Omental fat pad (tissue), 4 donors: Measurements from ENCODE around the gene ALOX15B. TPM values are rescaled to one million over a fixed set of nuclear protein-coding genes. Genes with fewer than 3 reads are reported as not detected.
A peak's percentile ranks its signal among the peaks of the same experiment; 100 is the strongest.
"Not testable (repeated sequence)": the region's sequence is repeated elsewhere in the genome, so short reads cannot be mapped to it uniquely, and the experiment has no call there.

ENCODE experiments used
- ATAC-seq: fragments of 150-250 bp; one replicate; pipeline ENCODE4 v1.9.1; 2016; ENCODE audit warnings: mild to moderate bottlenecking, moderate library complexity; ENCODE audit not compliant: low FRiP score
- DNase-seq: peaks from one replicate; pipeline ENCODE4 v3.0.0-alpha.2; 2019; ENCODE audit warnings: low spot score
- CTCF ChIP-seq, 3 donors: fragments of 450-650 bp; IDR thresholded peaks; one replicate each; pipeline ENCODE4 v1.5.1; 2016 to 2017; ENCODE audit warnings: antibody characterized with exemption in 3 of 3, mild to moderate bottlenecking in 3 of 3, moderate library complexity in 2 of 3
- total RNA-seq, 4 donors: library from RNA; depleted of rRNA; stranded (reverse); fragments of >200 nt; gene quantifications; one replicate each; pipeline ENCODE4 v1.1.0, GENCODE V29; 2016

Gene ALOX15B
- total RNA-seq, 4 donors from 2014 or later: 3.8 to 9.8 (median 8.2) TPM

GRCh38 chr17:8076502-8077266, 37.8 kb downstream of the ALOX15B start:
- no peak for ATAC-seq
- no peak for TF ChIP-seq CTCF (IDR thresholded peaks at IDR 0.05)
- DNase-seq: no peak

GRCh38 chr17:8077939-8078338, 39.1 kb downstream of the ALOX15B start:
- ATAC-seq, DNase-seq: not testable (repeated sequence)

- ATAC-seq: peak; percentile 82
- TF ChIP-seq CTCF (IDR thresholded peaks at IDR 0.05): peak in 2 of 3 donors; percentile 4 to 46
- DNase-seq: peak; percentile 33
Measured at GRCh38 chr17:8079291-8080207, 40.7 kb downstream of the ALOX15B start.

GRCh38 chr17:8080208-8080798, 41.4 kb downstream of the ALOX15B start:
- ATAC-seq: peak; percentile 20
- TF ChIP-seq CTCF (IDR thresholded peaks at IDR 0.05): no peak
- DNase-seq: no peak

- TF ChIP-seq CTCF (IDR thresholded peaks at IDR 0.05): no peak
- ATAC-seq: peak; percentile 34
- no peak for DNase-seq
Measured at GRCh38 chr17:8080799-8081219, 42.0 kb downstream of the ALOX15B start.

- no peak for TF ChIP-seq CTCF (IDR thresholded peaks at IDR 0.05)
- DNase-seq (no peak), ATAC-seq (no peak)
Measured at GRCh38 chr17:8081876-8082275, 43.0 kb downstream of the ALOX15B start.

- ATAC-seq: no peak
- DNase-seq: no peak
- no peak for TF ChIP-seq CTCF (IDR thresholded peaks at IDR 0.05)
Measured at GRCh38 chr17:8082292-8082691, 43.4 kb downstream of the ALOX15B start.
